Measurements from ENCODE around the gene GATC.

Gene GATC

GRCh38 chr12:120508537-120508936 lies 62.3 kb downstream of the GATC start:
- H3K27ac ChIP-seq = 0 out of 2 replicates have a peak overlapping the region, but pooled peaks have one; percentile 14
- TF ChIP-seq CTCF (IDR thresholded peaks at IDR 0.05) (no peak), ZFX (IDR thresholded peaks at IDR 0.05; ENCODE audit: borderline replicate concordance) (no peak)

Measured in 22Rv1 (cell line).